ENCODE results near the gene PCDHA1.
"Not testable (repeated sequence)": the region's sequence is repeated elsewhere in the genome, so short reads cannot be mapped to it uniquely, and the experiment has no call there.

- not testable (repeated sequence) for TF ChIP-seq ZNF484 (CRISPR knock-in tag; IDR thresholded peaks at IDR 0.05; ENCODE audit: borderline replicate concordance, low read depth); NFYC (CRISPR knock-in tag; IDR thresholded peaks at IDR 0.05); ZNF460 (CRISPR knock-in tag; IDR thresholded peaks at IDR 0.05; ENCODE audit: borderline replicate concordance); ZNF652 (CRISPR knock-in tag; IDR thresholded peaks at IDR 0.05; ENCODE audit: borderline replicate concordance, low read depth); SP1 (IDR thresholded peaks at IDR 0.05); SP1 (CRISPR knock-in tag; IDR thresholded peaks at IDR 0.05); FOXP1 (IDR thresholded peaks at IDR 0.05); FOXP1 (CRISPR knock-in tag; IDR thresholded peaks at IDR 0.05); CTCF (CRISPR knock-in tag; IDR thresholded peaks at IDR 0.05)
- TF ChIP-seq, protein P1, sequence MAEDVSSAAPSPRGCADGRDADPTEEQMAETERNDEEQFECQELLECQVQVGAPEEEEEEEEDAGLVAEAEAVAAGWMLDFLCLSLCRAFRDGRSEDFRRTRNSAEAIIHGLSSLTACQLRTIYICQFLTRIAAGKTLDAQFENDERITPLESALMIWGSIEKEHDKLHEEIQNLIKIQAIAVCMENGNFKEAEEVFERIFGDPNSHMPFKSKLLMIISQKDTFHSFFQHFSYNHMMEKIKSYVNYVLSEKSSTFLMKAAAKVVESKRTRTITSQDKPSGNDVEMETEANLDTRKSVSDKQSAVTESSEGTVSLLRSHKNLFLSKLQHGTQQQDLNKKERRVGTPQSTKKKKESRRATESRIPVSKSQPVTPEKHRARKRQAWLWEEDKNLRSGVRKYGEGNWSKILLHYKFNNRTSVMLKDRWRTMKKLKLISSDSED (CRISPR knock-in tag; IDR thresholded peaks at IDR 0.05): not testable (repeated sequence)
These were observed 64.1 kb downstream of the PCDHA1 start for GRCh38 chr5:140849831-140850634.
